Measurements from ENCODE around the gene PTPRG.

PTPRG gene

GRCh38 chr3:61887206-61887605, 325.8 kb downstream of the PTPRG start:
- Histone ChIP-seq H4K20me1 (ENCODE audit: insufficient read depth, low read length) (no peaks in the 10 kb centered on the region), H2AFZ (ENCODE audit: low read depth, low read length) (no peak overlapping the region), H3K9me3 (ENCODE audit: insufficient read depth, low read length) (no peaks in the 10 kb centered on the region), H3K9ac (ENCODE audit: low read length) (no peak overlapping the region), H3K4me3 (ENCODE audit: low read length) (no peak overlapping the region), H3K79me2 (ENCODE audit: low read length) (no peaks in the 10 kb centered on the region), H3K36me3 (replicated peaks; ENCODE audit: low read depth, low read length) (no peaks in the 10 kb centered on the region), H3K4me2 (ENCODE audit: low read length) (no peak overlapping the region), H3K27me3 (ENCODE audit: low read depth, low read length) (no peaks in the 10 kb centered on the region), H3K27ac (ENCODE audit: low read length) (no peak overlapping the region), H3K4me1 (ENCODE audit: low read length) (peaks cover 21% of the 10 kb centered on the region)
- TF ChIP-seq CTCF (IDR thresholded peaks at IDR 0.05; ENCODE audit: low read depth, low read length) = no peak
- no peak for TF ChIP-seq EZH2phosphoT487 (IDR thresholded peaks at IDR 0.05; ENCODE audit: low read depth)

GRCh38 chr3:61889259-61889658, 327.9 kb downstream of the PTPRG start:
- H3K4me1 ChIP-seq (ENCODE audit: low read length) = peaks cover 31% of the 10 kb centered on the region
- no peak overlapping the region for H3K9ac ChIP-seq (ENCODE audit: low read length)
- H3K9me3 ChIP-seq (ENCODE audit: insufficient read depth, low read length) = no peaks in the 10 kb centered on the region
- H3K4me2 ChIP-seq (ENCODE audit: low read length) = no peak overlapping the region
- H3K27ac ChIP-seq (ENCODE audit: low read length) = no peak overlapping the region
- no peaks in the 10 kb centered on the region for H3K79me2 ChIP-seq (ENCODE audit: low read length)
- H4K20me1 ChIP-seq (ENCODE audit: insufficient read depth, low read length) = no peaks in the 10 kb centered on the region
- TF ChIP-seq CTCF (IDR thresholded peaks at IDR 0.05; ENCODE audit: low read depth, low read length) (no peak), EZH2phosphoT487 (IDR thresholded peaks at IDR 0.05; ENCODE audit: low read depth) (no peak)
- no peak overlapping the region for H2AFZ ChIP-seq (ENCODE audit: low read depth, low read length)
- H3K4me3 ChIP-seq (ENCODE audit: low read length) = no peak overlapping the region
- no peaks in the 10 kb centered on the region for H3K27me3 ChIP-seq (ENCODE audit: low read depth, low read length)
- no peaks in the 10 kb centered on the region for H3K36me3 ChIP-seq (replicated peaks; ENCODE audit: low read depth, low read length)

- Histone ChIP-seq H3K79me2 (ENCODE audit: low read length) (no peaks in the 10 kb centered on the region), H3K4me2 (ENCODE audit: low read length) (no peak overlapping the region)
These were observed 328.8 kb downstream of the PTPRG start for GRCh38 chr3:61890167-61890566.

GRCh38 chr3:61890586-61890985, 329.2 kb downstream of the PTPRG start:
- Histone ChIP-seq H3K27me3 (ENCODE audit: low read depth, low read length) (no peaks in the 10 kb centered on the region), H4K20me1 (ENCODE audit: insufficient read depth, low read length) (no peaks in the 10 kb centered on the region), H2AFZ (ENCODE audit: low read depth, low read length) (no peak overlapping the region), H3K9ac (ENCODE audit: low read length) (no peak overlapping the region), H3K4me1 (ENCODE audit: low read length) (peaks cover 44% of the 10 kb centered on the region), H3K27ac (ENCODE audit: low read length) (no peak overlapping the region), H3K9me3 (ENCODE audit: insufficient read depth, low read length) (no peaks in the 10 kb centered on the region), H3K36me3 (replicated peaks; ENCODE audit: low read depth, low read length) (no peaks in the 10 kb centered on the region), H3K79me2 (ENCODE audit: low read length) (no peaks in the 10 kb centered on the region), H3K4me3 (ENCODE audit: low read length) (no peak overlapping the region), H3K4me2 (ENCODE audit: low read length) (no peak overlapping the region)
- TF ChIP-seq CTCF (IDR thresholded peaks at IDR 0.05; ENCODE audit: low read depth, low read length) (no peak), EZH2phosphoT487 (IDR thresholded peaks at IDR 0.05; ENCODE audit: low read depth) (no peak)

More at GRCh38 chr3:61890167-61890566, 328.8 kb downstream of the PTPRG start:
- H3K9ac ChIP-seq (ENCODE audit: low read length) = no peak overlapping the region
- no peak overlapping the region for H3K4me3 ChIP-seq (ENCODE audit: low read length)
- no peak overlapping the region for H3K27ac ChIP-seq (ENCODE audit: low read length)
- no peaks in the 10 kb centered on the region for H4K20me1 ChIP-seq (ENCODE audit: insufficient read depth, low read length)
- TF ChIP-seq CTCF (IDR thresholded peaks at IDR 0.05; ENCODE audit: low read depth, low read length) = no peak
- TF ChIP-seq EZH2phosphoT487 (IDR thresholded peaks at IDR 0.05; ENCODE audit: low read depth) = no peak
- H2AFZ ChIP-seq (ENCODE audit: low read depth, low read length) = no peak overlapping the region
- no peaks in the 10 kb centered on the region for H3K27me3 ChIP-seq (ENCODE audit: low read depth, low read length)
- peaks cover 40% of the 10 kb centered on the region for H3K4me1 ChIP-seq (ENCODE audit: low read length)
- H3K36me3 ChIP-seq (replicated peaks; ENCODE audit: low read depth, low read length) = no peaks in the 10 kb centered on the region
- H3K9me3 ChIP-seq (ENCODE audit: insufficient read depth, low read length) = no peaks in the 10 kb centered on the region

Data from OCI-LY3 (cell line).